RWPE2 (cell line): Measurements from ENCODE around the gene SKIC2.

ENCODE experiments used
- ATAC-seq: fragments of 200-7000 bp; cut with Tn5 transposase; 3 replicates; pipeline ENCODE4 v1.9.1; 2021; ENCODE audit warnings: low read depth
- DNase-seq: peaks from one replicate; pipeline ENCODE4 v3.0.0-alpha.2; 2020; ENCODE audit warnings: low spot score
- H3K27ac ChIP-seq: fragments of 450-650 bp; 2 replicates; pipeline ENCODE4 v1.5.1; 2017; ENCODE audit warnings: mild to moderate bottlenecking; ENCODE audit not compliant: poor library complexity, severe bottlenecking
- H3K27me3 ChIP-seq: fragments of 250-450 bp; sonication (Bioruptor Pico); 2 replicates; pipeline ENCODE4 v1.5.1; 2021; ENCODE audit warnings: mild to moderate bottlenecking, moderate library complexity; ENCODE audit not compliant: insufficient read depth, poor library complexity, severe bottlenecking
- H3K36me3 ChIP-seq: fragments of 250-450 bp; sonication (Bioruptor Pico); 2 replicates; pipeline ENCODE4 v1.5.1; 2020; ENCODE audit warnings: low read depth, mild to moderate bottlenecking, moderate library complexity
- H3K4me1 ChIP-seq: fragments of 250-450 bp; sonication (Bioruptor Pico); 2 replicates; pipeline ENCODE4 v1.5.1; 2021; ENCODE audit warnings: mild to moderate bottlenecking, moderate library complexity; ENCODE audit not compliant: insufficient read depth, poor library complexity, severe bottlenecking
- H3K4me3 ChIP-seq: fragments of 250-450 bp; sonication (Bioruptor Pico); 2 replicates; pipeline ENCODE4 v1.5.1; 2021; ENCODE audit warnings: mild to moderate bottlenecking, moderate library complexity; ENCODE audit not compliant: severe bottlenecking
- H3K9me3 ChIP-seq: fragments of 250-450 bp; sonication (Bioruptor Pico); 2 replicates; pipeline ENCODE4 v1.5.1; 2021; ENCODE audit warnings: mild to moderate bottlenecking, moderate library complexity; ENCODE audit not compliant: severe bottlenecking
- TF ChIP-seq, protein P1 (sequence below): fragments of 450-650 bp; IDR thresholded peaks from one replicate; pipeline ENCODE4 v1.5.1; 2017; ENCODE audit warnings: mild to moderate bottlenecking, moderate library complexity; ENCODE audit not compliant: poor library complexity, severe bottlenecking

Gene SKIC2

GRCh38 chr6:31949926-31950548 lies 8.9 kb upstream of the SKIC2 start:
- H3K4me1 ChIP-seq, result peaks cover 10% of the 10 kb centered on the region
- no peaks in the 10 kb centered on the region for H3K27me3 ChIP-seq
- H3K9me3 ChIP-seq, result no peaks in the 10 kb centered on the region
- TF ChIP-seq, protein P1, sequence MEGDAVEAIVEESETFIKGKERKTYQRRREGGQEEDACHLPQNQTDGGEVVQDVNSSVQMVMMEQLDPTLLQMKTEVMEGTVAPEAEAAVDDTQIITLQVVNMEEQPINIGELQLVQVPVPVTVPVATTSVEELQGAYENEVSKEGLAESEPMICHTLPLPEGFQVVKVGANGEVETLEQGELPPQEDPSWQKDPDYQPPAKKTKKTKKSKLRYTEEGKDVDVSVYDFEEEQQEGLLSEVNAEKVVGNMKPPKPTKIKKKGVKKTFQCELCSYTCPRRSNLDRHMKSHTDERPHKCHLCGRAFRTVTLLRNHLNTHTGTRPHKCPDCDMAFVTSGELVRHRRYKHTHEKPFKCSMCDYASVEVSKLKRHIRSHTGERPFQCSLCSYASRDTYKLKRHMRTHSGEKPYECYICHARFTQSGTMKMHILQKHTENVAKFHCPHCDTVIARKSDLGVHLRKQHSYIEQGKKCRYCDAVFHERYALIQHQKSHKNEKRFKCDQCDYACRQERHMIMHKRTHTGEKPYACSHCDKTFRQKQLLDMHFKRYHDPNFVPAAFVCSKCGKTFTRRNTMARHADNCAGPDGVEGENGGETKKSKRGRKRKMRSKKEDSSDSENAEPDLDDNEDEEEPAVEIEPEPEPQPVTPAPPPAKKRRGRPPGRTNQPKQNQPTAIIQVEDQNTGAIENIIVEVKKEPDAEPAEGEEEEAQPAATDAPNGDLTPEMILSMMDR, result no peak
- peaks cover 36% of the 10 kb centered on the region for H3K36me3 ChIP-seq
- ATAC-seq, result no peak
- no peak overlapping the region for H3K27ac ChIP-seq
- no peak overlapping the region for H3K4me3 ChIP-seq
- DNase-seq, result no peak

DNA sequence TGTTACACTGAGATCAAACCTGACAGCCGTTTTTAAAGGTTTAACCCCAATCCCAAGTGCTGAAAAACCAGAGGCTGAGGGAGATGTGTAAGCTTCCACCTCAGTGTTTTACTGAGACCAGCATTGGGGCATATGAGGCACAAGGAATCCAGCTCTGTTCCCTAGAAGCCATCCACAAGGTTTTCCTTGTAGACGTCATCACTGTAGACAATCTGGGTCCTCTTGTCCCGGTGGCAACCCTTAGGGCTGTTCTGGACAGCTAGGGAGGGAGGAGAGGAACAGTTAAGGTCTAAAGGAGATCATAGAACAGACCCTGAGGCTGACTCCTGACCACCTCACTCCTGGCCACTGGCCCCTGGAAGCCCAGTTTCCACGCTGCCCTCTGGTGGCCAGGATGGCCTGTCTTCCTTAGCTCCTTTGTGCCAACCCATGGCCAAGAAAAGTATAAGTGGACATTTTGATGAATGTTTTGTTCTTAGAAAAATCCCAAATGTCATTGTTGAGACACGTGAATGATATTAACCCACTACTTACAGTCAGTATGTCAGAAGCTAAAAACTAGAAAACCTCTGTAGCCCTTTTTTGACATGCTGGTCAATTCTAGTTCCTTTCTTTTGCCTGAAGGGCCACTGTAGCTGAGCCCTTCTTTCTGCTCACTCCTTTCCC lies 6.7 kb upstream of the SKIC2 start:
- H3K27ac ChIP-seq, result no peak overlapping the region
- TF ChIP-seq, protein P1, result peak; percentile 80
- peaks cover 57% of the 10 kb centered on the region for H3K36me3 ChIP-seq
- no peak overlapping the region for H3K4me3 ChIP-seq
- no peaks in the 10 kb centered on the region for H3K27me3 ChIP-seq
- H3K4me1 ChIP-seq, result no peaks in the 10 kb centered on the region
- ATAC-seq, result peak; percentile 60
- DNase-seq, result no peak
- no peaks in the 10 kb centered on the region for H3K9me3 ChIP-seq

- ATAC-seq, result no peak
- no peaks in the 10 kb centered on the region for H3K27me3 ChIP-seq
- no peak for DNase-seq
- TF ChIP-seq, protein P1, result no peak
- H3K27ac ChIP-seq, result no peak overlapping the region
- H3K4me3 ChIP-seq, result no peak overlapping the region
- H3K4me1 ChIP-seq, result no peaks in the 10 kb centered on the region
- H3K9me3 ChIP-seq, result no peaks in the 10 kb centered on the region
- H3K36me3 ChIP-seq, result peaks cover 63% of the 10 kb centered on the region
Observed at GRCh38 chr6:31952890-31953289, 6.1 kb upstream of the SKIC2 start.

DNA sequence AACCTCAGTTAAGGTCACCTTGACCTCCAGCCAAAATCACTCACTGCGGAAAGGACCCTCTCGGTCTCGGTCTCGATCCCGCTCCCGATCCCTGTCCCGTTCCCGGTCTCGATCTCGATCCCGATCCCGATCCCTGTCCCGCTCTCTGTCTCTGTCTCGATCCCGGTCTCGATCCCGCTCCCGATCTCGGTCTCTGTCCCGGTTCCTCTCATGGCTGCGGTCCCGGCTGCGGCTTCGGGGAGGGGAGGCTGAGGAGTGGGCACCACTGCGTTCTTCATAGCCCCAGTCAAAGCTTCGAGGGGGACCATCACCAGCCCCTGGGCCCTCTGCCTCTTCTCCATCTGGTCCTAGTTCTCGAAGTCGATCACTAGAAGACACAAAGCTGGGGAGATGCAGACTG lies 4.5 kb upstream of the SKIC2 start:
- no peak overlapping the region for H3K27ac ChIP-seq
- no peak overlapping the region for H3K4me3 ChIP-seq
- H3K36me3 ChIP-seq, result peaks cover 65% of the 10 kb centered on the region
- H3K4me1 ChIP-seq, result no peaks in the 10 kb centered on the region
- H3K9me3 ChIP-seq, result no peaks in the 10 kb centered on the region
- ATAC-seq (no peak), DNase-seq (no peak)
- H3K27me3 ChIP-seq, result no peaks in the 10 kb centered on the region
- TF ChIP-seq, protein P1, result no peak

GRCh38 chr6:31956796-31957195 lies 2.2 kb upstream of the SKIC2 start:
- H3K4me1 ChIP-seq, result no peaks in the 10 kb centered on the region

More at GRCh38 chr6:31956796-31957195, 2.2 kb upstream of the SKIC2 start:
- no peaks in the 10 kb centered on the region for H3K9me3 ChIP-seq
- ATAC-seq (no peak), DNase-seq (no peak)
- H3K36me3 ChIP-seq, result peaks cover 80% of the 10 kb centered on the region
- TF ChIP-seq, protein P1, result no peak
- H3K27ac ChIP-seq, result no peak overlapping the region
- no peaks in the 10 kb centered on the region for H3K27me3 ChIP-seq
- no peak overlapping the region for H3K4me3 ChIP-seq
